GM21723 (cell line): Measurements from ENCODE around the gene ASIC4.

Source experiments
- ATAC-seq: cut with Tn5 transposase; IDR thresholded peaks from one replicate; pipeline ENCODE4 v1.9.1; 2021; ENCODE audit warnings: mild to moderate bottlenecking, moderate library complexity; ENCODE audit not compliant: unreplicated experiment

The ASIC4 gene

DNA sequence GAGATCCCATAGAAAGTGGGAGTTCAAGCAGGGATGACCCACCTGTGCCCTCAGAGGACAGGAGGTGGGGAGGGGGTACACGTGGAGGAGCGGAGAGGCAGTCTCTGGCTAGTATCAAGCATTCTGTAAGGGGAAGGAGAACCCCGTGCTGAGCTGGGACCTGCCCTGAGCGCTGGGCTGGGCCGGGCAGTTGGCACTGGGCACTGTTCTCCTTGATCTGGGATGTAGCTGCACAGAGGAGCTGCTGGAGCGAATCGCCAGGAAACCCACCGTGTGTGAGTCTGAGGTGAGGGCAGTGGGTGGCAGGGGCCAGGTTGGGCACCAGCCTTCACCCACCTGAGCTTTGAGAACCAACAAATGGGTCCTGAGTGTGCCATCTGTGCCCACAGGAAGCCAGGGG is 35.4 kb upstream of the ASIC4 start:
- ATAC-seq = no peak

DNA sequence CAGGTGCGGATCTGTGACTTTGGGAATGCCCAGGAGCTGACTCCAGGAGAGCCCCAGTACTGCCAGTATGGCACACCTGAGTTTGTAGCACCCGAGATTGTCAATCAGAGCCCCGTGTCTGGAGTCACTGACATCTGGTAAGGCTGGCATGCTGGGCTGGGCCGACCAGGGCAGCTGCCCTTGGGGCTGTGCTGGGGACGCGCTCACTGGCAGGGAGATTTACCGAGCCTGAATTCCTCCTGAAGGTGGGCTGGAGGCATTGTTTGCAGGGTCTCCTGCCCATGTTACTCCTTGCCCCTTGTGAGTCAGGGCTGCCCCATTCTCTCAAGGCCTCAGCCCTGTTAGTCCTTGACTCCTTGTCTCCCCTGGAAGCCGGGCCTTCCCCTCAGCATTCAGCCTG is 34.3 kb upstream of the ASIC4 start:
- no peak for ATAC-seq

DNA sequence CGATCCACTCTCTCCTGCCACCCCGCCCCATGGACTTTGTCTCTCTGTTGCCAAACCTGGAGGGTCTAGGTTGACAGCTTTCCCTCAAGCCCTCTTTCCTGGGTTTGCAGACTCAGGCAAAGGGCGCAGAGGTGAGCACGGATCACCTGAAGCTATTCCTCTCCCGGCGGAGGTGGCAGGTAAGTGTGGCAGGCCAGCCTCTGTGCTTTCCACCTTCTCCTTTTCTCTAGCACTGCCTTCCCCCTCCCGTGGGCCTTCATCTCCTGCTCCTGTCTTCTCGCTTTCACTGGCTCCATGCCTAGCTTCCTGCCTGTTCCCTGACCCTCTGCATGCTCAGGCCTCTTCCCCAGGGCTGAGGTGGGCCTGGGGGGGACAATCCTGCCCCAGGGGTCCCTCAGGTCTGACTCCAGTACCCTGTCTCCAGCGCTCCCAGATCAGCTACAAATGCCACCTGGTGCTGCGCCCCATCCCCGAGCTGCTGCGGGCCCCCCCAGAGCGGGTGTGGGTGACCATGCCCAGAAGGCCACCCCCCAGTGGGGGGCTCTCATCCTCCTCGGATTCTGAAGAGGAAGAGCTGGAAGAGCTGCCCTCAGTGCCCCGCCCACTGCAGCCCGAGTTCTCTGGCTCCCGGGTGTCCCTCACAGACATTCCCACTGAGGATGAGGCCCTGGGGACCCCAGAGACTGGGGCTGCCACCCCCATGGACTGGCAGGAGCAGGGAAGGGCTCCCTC is 31.4 kb upstream of the ASIC4 start:
- ATAC-seq = no peak

DNA sequence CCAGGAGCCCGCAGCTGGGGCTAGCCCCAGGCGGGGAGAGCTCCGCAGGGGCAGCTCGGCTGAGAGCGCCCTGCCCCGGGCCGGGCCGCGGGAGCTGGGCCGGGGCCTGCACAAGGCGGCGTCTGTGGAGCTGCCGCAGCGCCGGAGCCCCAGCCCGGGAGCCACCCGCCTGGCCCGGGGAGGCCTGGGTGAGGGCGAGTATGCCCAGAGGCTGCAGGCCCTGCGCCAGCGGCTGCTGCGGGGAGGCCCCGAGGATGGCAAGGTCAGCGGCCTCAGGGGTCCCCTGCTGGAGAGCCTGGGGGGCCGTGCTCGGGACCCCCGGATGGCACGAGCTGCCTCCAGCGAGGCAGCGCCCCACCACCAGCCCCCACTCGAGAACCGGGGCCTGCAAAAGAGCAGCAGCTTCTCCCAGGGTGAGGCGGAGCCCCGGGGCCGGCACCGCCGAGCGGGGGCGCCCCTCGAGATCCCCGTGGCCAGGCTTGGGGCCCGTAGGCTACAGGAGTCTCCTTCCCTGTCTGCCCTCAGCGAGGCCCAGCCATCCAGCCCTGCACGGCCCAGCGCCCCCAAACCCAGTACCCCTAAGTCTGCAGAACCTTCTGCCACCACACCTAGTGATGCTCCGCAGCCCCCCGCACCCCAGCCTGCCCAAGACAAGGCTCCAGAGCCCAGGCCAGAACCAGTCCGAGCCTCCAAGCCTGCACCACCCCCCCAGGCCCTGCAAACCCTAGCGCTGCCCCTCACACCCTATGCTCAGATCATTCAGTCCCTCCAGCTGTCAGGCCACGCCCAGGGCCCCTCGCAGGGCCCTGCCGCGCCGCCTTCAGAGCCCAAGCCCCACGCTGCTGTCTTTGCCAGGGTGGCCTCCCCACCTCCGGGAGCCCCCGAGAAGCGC is 30.6 kb upstream of the ASIC4 start:
- no peak for ATAC-seq

DNA sequence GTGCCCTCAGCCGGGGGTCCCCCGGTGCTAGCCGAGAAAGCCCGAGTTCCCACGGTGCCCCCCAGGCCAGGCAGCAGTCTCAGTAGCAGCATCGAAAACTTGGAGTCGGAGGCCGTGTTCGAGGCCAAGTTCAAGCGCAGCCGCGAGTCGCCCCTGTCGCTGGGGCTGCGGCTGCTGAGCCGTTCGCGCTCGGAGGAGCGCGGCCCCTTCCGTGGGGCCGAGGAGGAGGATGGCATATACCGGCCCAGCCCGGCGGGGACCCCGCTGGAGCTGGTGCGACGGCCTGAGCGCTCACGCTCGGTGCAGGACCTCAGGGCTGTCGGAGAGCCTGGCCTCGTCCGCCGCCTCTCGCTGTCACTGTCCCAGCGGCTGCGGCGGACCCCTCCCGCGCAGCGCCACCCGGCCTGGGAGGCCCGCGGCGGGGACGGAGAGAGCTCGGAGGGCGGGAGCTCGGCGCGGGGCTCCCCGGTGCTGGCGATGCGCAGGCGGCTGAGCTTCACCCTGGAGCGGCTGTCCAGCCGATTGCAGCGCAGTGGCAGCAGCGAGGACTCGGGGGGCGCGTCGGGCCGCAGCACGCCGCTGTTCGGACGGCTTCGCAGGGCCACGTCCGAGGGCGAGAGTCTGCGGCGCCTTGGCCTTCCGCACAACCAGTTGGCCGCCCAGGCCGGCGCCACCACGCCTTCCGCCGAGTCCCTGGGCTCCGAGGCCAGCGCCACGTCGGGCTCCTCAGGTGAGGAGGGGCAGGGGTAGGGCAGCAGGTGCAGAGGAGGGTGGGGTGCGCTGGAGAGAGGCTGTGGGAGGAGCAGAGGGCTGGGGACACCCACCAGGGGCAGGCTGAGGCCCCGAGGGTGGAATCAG is 29.7 kb upstream of the ASIC4 start:
- ATAC-seq = no peak

DNA sequence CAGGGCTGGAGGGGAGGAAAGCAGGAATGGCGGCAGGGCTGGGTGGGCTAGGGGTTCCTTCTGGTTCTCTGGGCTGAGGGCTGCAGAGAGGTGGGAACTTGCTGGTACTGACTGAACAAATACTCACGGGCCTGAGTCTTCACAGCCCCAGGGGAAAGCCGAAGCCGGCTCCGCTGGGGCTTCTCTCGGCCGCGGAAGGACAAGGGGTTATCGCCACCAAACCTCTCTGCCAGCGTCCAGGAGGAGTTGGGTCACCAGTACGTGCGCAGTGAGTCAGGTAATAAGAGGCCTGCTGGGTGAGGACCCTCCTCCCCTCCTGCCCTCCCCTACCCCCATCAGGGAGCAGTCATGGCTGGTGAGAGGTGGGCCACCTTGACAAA is 29.1 kb upstream of the ASIC4 start:
- no peak for ATAC-seq

DNA sequence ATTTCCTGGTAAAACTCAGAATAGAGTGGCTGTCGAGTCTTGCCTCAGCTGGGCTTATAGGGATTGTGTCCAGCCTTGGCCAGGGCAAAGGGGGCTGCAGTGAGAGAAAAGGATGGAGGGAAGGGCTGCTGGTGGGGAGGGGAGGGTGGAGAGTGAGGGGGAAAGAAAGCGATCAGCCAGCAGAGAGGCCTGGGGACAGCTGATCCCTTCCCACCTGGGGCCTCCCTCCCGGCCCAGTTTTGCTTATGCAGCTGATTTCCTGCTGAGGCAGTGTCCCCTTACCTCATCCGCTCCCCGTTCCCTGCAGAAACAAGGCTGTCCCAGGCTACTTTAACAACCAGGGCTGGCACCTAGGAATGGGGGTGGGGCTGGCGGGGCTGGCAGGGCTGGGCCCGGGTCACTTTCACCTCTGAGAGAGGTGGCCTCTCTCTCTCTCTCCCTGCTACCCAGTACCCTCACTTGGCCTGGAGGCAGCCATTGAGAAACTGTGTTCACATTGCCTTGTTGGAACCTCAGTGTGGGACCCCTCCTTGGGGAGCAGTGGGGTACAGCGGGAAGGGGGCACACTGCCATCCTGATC is 27.8 kb upstream of the ASIC4 start:
- no peak for ATAC-seq

DNA sequence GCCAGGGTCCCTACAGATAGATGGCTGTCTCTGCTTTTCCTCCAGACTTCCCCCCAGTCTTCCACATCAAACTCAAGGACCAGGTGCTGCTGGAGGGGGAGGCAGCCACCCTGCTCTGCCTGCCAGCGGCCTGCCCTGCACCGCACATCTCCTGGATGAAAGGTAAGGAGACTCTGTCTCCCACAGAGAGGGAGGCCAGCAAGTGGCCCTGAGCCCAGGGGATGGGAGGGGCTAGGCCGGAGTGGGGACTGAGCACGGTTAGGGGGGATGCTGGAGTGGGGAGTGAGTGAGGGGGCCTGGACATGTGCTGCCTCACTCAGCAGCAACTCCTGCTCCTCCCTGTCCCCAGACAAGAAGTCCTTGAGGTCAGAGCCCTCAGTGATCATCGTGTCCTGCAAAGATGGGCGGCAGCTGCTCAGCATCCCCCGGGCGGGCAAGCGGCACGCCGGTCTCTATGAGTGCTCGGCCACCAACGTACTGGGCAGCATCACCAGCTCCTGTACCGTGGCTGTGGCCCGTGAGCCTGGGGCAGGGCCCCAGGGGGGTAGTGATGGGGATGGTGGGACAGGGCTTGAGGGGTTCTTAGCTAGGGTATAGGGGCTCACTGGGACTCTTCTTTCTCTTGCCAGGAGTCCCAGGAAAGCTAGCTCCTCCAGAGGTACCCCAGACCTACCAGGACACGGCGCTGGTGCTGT is 26.0 kb upstream of the ASIC4 start:
- no peak for ATAC-seq

DNA sequence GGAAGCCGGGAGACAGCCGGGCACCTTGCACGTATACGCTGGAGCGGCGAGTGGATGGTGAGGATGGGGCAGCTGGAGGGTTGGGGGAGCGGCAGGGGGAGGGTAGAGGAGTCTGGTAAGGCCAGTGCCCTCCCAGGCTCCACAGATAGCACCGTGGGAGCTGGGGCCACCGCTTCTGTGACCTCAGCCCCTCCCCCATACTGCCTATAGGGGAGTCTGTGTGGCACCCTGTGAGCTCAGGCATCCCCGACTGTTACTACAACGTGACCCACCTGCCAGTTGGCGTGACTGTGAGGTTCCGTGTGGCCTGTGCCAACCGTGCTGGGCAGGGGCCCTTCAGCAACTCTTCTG is 25.5 kb upstream of the ASIC4 start:
- ATAC-seq = no peak

DNA sequence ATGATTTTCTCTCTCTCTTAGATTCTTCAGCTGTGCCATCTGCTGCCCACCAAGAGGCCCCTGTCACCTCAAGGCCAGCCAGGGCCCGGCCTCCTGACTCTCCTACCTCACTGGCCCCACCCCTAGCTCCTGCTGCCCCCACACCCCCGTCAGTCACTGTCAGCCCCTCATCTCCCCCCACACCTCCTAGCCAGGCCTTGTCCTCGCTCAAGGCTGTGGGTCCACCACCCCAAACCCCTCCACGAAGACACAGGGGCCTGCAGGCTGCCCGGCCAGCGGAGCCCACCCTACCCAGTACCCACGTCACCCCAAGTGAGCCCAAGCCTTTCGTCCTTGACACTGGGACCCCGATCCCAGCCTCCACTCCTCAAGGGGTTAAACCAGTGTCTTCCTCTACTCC is 25.0 kb upstream of the ASIC4 start:
- no peak for ATAC-seq

DNA sequence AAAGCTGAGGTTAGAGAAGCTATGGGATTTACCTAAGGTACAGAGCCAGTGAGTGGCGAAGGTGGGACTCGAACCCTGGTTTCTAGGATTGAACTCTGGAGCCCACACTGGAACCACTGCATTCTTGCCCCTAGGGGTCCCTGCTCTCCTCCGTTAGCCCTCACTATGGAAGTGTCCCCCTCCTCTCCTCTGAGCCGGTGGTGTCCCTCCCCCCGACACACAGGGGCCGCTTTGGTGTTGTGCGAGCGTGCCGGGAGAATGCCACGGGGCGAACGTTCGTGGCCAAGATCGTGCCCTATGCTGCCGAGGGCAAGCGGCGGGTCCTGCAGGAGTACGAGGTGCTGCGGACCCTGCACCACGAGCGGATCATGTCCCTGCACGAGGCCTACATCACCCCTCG is 24.1 kb upstream of the ASIC4 start:
- no peak for ATAC-seq

DNA sequence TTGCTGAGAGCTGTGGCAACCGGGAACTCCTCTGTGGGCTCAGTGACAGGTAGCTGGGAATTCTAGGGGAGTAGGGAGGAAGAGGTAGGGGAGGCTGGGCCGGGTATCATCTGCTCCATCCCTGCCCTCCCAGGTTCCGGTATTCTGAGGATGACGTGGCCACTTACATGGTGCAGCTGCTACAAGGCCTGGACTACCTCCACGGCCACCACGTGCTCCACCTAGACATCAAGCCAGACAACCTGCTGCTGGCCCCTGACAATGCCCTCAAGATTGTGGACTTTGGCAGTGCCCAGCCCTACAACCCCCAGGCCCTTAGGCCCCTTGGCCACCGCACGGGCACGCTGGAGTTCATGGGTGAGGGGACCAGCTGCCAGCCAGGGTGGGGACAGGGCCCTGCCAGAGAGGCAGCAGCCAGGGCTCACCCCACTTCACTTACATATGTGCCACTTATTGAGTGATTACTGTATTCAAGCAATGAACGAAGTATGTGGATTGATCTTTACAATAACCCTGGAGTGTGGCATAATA is 23.6 kb upstream of the ASIC4 start:
- no peak for ATAC-seq

DNA sequence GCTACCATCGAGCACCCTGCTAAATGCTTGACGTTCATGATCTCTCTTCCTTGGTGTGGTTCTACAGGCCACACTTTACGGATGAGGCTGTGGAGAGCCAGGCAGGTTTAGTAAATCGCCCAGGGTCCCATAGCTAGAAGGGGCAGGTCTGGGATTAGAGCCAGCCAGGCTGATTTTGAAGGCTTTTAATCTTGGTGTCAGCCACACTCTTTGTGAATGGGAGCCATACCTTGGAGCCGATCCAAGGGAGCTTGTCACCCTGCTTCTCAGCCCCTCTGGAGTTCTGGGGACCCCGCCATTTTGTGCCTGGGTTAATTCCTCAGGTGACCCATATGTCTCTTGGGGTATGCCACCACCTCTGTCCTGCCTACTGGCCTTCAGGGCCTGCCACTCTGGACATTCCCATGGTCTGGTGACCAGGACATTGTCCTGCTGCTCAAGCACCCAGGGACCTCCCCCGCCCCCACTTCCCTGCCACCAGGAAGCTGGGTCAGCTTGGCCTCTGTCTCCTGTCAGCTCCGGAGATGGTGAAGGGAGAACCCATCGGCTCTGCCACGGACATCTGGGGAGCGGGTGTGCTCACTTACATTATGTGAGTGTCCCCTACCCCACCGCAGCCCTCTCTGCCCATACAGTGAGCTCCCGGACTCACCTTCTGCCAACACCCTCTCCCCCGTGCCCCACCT is 22.9 kb upstream of the ASIC4 start:
- no peak for ATAC-seq

DNA sequence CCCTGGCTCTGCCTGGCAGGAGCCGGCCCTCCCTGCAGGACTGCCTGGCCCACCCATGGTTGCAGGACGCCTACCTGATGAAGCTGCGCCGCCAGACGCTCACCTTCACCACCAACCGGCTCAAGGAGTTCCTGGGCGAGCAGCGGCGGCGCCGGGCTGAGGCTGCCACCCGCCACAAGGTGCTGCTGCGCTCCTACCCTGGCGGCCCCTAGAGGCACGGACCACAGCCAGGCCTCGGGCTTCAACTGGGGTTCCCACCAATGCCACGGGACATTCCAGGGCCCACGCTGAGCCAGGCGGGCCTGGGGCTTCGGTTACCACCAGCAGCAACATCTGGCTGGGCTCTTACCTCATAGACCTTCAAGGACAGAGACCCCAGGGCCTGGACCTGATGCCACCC is 21.7 kb upstream of the ASIC4 start:
- no peak for ATAC-seq

DNA sequence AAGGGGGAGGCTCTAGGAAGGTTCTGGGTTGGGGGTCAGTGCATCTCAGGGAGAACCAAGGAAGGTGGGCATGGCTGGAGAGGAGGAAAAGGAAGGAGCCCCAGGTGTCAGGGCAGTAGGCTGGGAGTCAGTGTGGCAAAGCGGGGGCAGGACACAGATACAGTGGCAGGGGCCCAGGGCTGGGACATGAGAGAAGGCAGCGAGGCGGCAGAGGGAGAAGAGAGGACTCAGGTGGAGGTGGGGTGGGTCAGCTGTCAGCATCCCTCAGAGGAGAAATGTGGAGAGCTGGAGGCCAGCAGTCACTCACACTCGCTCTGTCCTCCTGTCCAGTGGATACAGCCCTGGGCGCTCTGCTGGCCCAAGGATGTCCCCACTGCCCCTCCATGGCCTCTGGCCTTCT is 21.2 kb upstream of the ASIC4 start:
- ATAC-seq = no peak

DNA sequence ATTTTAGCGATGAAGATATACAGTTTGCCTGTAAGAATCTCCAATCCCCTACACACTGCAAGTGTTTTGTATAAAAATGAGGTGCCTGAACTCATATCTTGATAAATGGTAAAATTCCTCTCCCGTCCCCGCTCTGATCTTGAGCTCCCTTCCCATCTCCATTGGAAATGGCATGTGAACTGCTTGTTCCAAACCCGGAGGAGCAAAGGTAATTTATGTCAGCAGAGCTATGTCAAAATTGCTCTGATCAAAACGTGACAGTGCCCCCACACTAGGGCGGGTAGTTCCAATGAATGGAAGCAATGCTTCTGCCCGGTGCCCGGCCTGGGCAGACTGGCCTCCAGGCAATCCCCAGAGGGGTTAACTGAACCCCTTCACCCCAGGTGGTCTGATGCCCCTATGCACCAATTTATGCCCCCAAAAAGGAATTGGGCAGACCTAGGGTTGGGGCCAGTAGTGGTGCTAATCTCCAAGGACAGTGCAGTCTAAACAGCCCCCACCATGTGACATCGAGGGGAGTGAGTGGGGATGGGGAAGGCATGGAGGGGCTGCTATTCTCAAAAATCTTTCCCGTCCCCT is 19.2 kb upstream of the ASIC4 start:
- ATAC-seq = no peak

DNA sequence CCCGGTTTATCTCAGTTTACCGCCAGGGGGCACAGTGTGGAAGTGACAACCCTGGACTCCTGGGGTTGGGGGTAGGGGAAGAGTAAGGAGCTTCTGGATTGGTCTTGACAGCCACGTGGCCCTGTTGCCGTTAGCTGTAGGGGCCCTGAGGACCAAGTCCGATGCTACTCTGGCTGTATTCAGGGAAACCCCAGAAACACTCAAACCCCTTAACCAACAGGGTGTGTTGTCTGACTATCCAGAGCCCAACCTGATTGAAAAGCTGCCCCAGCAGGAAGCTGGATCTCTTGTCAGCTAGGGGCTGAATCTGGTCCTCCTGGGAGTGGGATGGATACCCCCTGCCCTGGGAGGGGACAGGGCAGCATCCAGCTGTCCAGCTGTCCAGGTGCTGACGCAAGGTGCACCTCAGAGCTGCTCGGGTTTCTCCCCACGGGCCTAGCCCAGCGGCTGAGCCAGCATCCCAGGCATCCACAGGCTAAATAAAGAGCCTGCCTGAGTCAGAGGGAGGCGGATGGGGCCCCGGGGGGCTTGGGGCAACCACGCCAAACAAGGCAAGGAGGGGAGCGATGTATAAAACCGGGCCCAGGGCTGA is 18.7 kb upstream of the ASIC4 start:
- ATAC-seq = no peak

DNA sequence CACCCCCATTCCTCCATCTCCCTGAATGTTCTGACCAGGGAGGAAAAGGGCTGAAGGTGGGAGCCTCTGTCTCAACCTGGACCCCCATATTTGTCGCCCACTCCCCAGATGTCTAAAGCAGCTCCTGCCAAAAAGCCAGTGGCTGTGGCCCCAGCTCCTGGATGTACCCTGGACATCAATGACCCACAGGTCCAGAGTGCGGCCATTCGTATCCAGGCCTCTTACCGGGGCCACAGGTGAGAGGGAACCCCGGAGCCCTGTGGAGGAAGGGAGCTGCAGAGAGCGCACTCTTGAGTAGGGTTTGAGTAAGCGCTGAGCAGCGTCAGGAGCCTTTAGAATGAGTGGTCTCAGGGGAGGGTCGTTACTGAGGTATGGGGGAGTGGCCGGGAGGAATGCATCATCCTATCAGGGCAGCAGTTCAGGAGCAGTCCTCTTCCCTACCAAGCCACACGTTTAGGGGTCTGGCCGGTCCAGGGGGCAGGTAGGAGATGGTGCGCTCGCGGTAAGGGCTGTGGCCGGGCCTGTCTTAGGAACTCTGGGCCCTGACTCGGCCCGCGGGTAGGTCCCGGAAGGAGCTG is 17.9 kb upstream of the ASIC4 start:
- no peak for ATAC-seq
